K562 (cell line): ENCODE results near the gene CLIP4. TPM values are rescaled to one million over a fixed set of nuclear protein-coding genes. Genes with fewer than 3 reads are reported as not detected.

ENCODE experiments used
- ATAC-seq: fragments of 200-7000 bp; cut with Tn5 transposase; 3 replicates; pipeline ENCODE4 v1.9.1; 2020; ENCODE audit warnings: moderate library complexity
- BruUV-seq: library from RNA; stranded (reverse); fragments of 400-500 nt; replicated peaks from 2 replicates; lab custom pipeline; 2021; lab: Mats Ljungman, UMichigan
- CTCF ChIA-PET: fragments of 300-600 bp; formaldehyde crosslinking; extraction: SDS; loops from one replicate; lab custom pipeline; 2021; ENCODE audit warnings: low intra/inter-chr PET ratio; lab: Yijun Ruan, JAX
- POLR2A ChIA-PET: fragments of 300-600, 350-650 bp; sonication (Branson Sonifier 250); formaldehyde crosslinking; extraction: SDS; loops from one replicate; lab custom pipeline; 2021; ENCODE audit warnings: antibody characterized with exemption, inconsistent platforms; lab: Yijun Ruan, JAX
- DNase-seq, 4 experiments: peaks; one replicate each; pipeline versions ENCODE4 v3.0.0 to v3.0.0-alpha.2; 2011 to 2018; ENCODE audit warnings: low spot score in 3 of 4, mixed read lengths in 3 of 4; ENCODE audit errors: extremely low read depth in 1 of 4
- FAIRE-seq: peaks from 2 replicates; lab custom pipeline; 2011; peaks lifted over from hg19 to GRCh38; lab: Jason Lieb, UNC
- H2AFZ ChIP-seq: 2 replicates; pipeline ENCODE4 v1.6.0; 2011; ENCODE audit warnings: low read depth, low read length, control low read depth, inconsistent platforms
- H3K27ac ChIP-seq: fragments of 200-600 bp; 3 replicates; pipeline ENCODE4 v1.8.0; 2011; ENCODE audit warnings: low read depth, mild to moderate bottlenecking, control low read depth, inconsistent platforms, low read length, moderate library complexity, mixed read lengths; ENCODE audit errors: extremely low read depth
- H3K27me3 ChIP-seq, 2 experiments: fragments of 300-600 bp in 1 of 2; 2 replicates in 1 of 2; 3 replicates in 1 of 2; pipeline versions ENCODE4 v1.6.0 to v1.8.0; 2011; ENCODE audit warnings: inconsistent platforms in 2 of 2, low read length in 2 of 2, mild to moderate bottlenecking in 1 of 2, mixed read lengths in 1 of 2, moderate library complexity in 1 of 2; ENCODE audit not compliant: control insufficient read depth in 2 of 2, insufficient read depth in 2 of 2
- H3K36me3 ChIP-seq: fragments of 300-600 bp; 3 replicates; pipeline ENCODE4 v1.8.0; 2011; ENCODE audit warnings: mild to moderate bottlenecking, low read length, inconsistent platforms; ENCODE audit not compliant: control insufficient read depth, insufficient read depth
- H3K4me1 ChIP-seq, 2 experiments: fragments of 200-600 bp in 1 of 2; replicated peaks in 1 of 2; 2 replicates in 1 of 2; 3 replicates in 1 of 2; pipeline versions ENCODE4 v1.5.1 to v1.8.0; 2011; ENCODE audit warnings: inconsistent platforms in 2 of 2, low read length in 2 of 2, mild to moderate bottlenecking in 1 of 2, mixed read lengths in 1 of 2, moderate library complexity in 1 of 2; ENCODE audit not compliant: control insufficient read depth in 2 of 2, insufficient read depth in 2 of 2
- H3K4me2 ChIP-seq: 2 replicates; pipeline ENCODE4 v1.6.1; 2011; ENCODE audit warnings: low read length, control low read depth, inconsistent platforms, mixed read lengths; ENCODE audit not compliant: insufficient read depth
- H3K4me3 ChIP-seq: fragments of 200-600 bp; sonication (generic), shearing (Covaris generic); 2 replicates; pipeline ENCODE4 v1.5.1; 2016; ENCODE audit warnings: control low read depth, inconsistent platforms
- H3K79me2 ChIP-seq: fragments of 200-600 bp; 3 replicates; pipeline ENCODE4 v1.8.0; 2011; ENCODE audit warnings: low read length, inconsistent platforms; ENCODE audit not compliant: control insufficient read depth, insufficient read depth
- H3K9ac ChIP-seq, 2 experiments: 2 replicates each; pipeline versions ENCODE4 v1.6.0 to v1.6.1; 2011; ENCODE audit warnings: low read depth in 2 of 2, low read length in 2 of 2, control low read depth in 1 of 2, inconsistent platforms in 1 of 2, mild to moderate bottlenecking in 1 of 2, mixed read lengths in 1 of 2; ENCODE audit not compliant: insufficient read depth in 1 of 2
- H3K9me1 ChIP-seq: one replicate; pipeline ENCODE4 v1.6.0; 2011; ENCODE audit warnings: inconsistent platforms, mild to moderate bottlenecking, low read length, moderate library complexity; ENCODE audit not compliant: control insufficient read depth, insufficient read depth
- H3K9me3 ChIP-seq: replicated peaks from 2 replicates; pipeline ENCODE4 v1.5.1; 2011; ENCODE audit warnings: low read depth, low read length, inconsistent platforms; ENCODE audit not compliant: control insufficient read depth, insufficient read depth
- H4K20me1 ChIP-seq: replicated peaks from 2 replicates; pipeline ENCODE4 v1.6.1; 2011; ENCODE audit warnings: low read length, inconsistent platforms, mixed read lengths; ENCODE audit not compliant: control insufficient read depth, insufficient read depth
- CBX1 ChIP-seq: sonication (generic); IDR thresholded peaks from 2 replicates; pipeline ENCODE4 v1.6.1; 2016; ENCODE audit warnings: antibody characterized with exemption, low read depth, mild to moderate bottlenecking
- ERF ChIP-seq: fragments of 450-650 bp; formaldehyde crosslinking; IDR thresholded peaks from 2 replicates; pipeline ENCODE4 v1.4.0; 2020; ENCODE audit warnings: mild to moderate bottlenecking, mixed read lengths
- EWSR1 ChIP-seq: fragments of 450-650 bp; IDR thresholded peaks from 2 replicates; pipeline ENCODE4 v1.6.1; 2018; ENCODE audit warnings: borderline replicate concordance, mild to moderate bottlenecking, low read depth, moderate library complexity; ENCODE audit not compliant: partially characterized antibody
- FOS ChIP-seq: IDR thresholded peaks from 3 replicates; pipeline ENCODE4 v1.6.1; 2011; ENCODE audit not compliant: insufficient read length; ENCODE audit errors: extremely low read depth
- HMBOX1 ChIP-seq: sonication (generic); IDR thresholded peaks from 2 replicates; pipeline ENCODE4 v1.6.1; 2016
- JUN ChIP-seq, 2 experiments: sonication (generic) in 1 of 2; formaldehyde crosslinking in 1 of 2; IDR thresholded peaks; 2 replicates each; pipeline versions ENCODE4 v1.6.1 to v1.8.0; 2012 to 2022; ENCODE audit warnings: borderline replicate concordance in 2 of 2, mild to moderate bottlenecking in 2 of 2, improper control_type of control experiment in 1 of 2, low read depth in 1 of 2, low read length in 1 of 2, missing genetic modification reagents in 1 of 2
- NELFE ChIP-seq: IDR thresholded peaks from 2 replicates; pipeline ENCODE4 v1.6.1; 2011; ENCODE audit warnings: mild to moderate bottlenecking; ENCODE audit not compliant: insufficient read depth, insufficient read length
- NFXL1 ChIP-seq: fragments of 450-650 bp; formaldehyde crosslinking; IDR thresholded peaks from 2 replicates; pipeline ENCODE4 v1.4.0; 2021; ENCODE audit warnings: mild to moderate bottlenecking
- PCBP2 ChIP-seq: fragments of 200-400 bp; formaldehyde crosslinking; IDR thresholded peaks from 2 replicates; pipeline ENCODE4 v1.6.1; 2018; ENCODE audit warnings: low read length, low read depth, mild to moderate bottlenecking, moderate library complexity; ENCODE audit not compliant: poor library complexity, severe bottlenecking
- TBP ChIP-seq: optimal IDR thresholded peaks from 2 replicates; pipeline ENCODE3; 2011; ENCODE audit warnings: low read depth, low read length, improper control_type of control experiment
- ZNF512 ChIP-seq: IDR thresholded peaks from 2 replicates; pipeline ENCODE4 v1.6.1; 2016; ENCODE audit warnings: missing genetic modification characterization, missing compliant biosample characterization
- ZNF785 ChIP-seq: fragments of 250-450 bp; sonication (Bioruptor Pico); IDR thresholded peaks from 2 replicates; pipeline ENCODE4 v1.4.0; 2020; ENCODE audit warnings: mild to moderate bottlenecking
- WGBS: fragments of 100-300 bp; shearing (Covaris generic); methylation state at CpG from one replicate; pipeline ENCODE4 v1.1.6; 2016; ENCODE audit warnings: low coverage, mixed read lengths; ENCODE audit not compliant: insufficient coverage; ENCODE audit errors: missing lambda C conversion rate; 5-methylcytosine and 5-hydroxymethylcytosine counted together
- in situ Hi-C: fragments of 300-500 bp; cut with MboI; formaldehyde crosslinking; loops from 4 replicates; pipeline ENCODE4 v1.15.0; 2018; ENCODE audit warnings: inconsistent platforms, mixed read lengths
- intact Hi-C: fragments of 100-400 bp; cut with micrococcal nuclease; formaldehyde crosslinking; loops from 2 replicates; pipeline ENCODE4 v1.14.2; 2022
- polyA plus RNA-seq, 8 experiments: library from polyadenylated mRNA; depleted of rRNA in 4 of 8; stranded (reverse) in 5 of 8; unstranded in 3 of 8; fragments of >200 nt; fragmentation: Nextera tagmentation in 2 of 8; fragmentation: Illumina TruSeq in 1 of 8; extraction: Ambion mirVana in 2 of 8; extraction: Trizol in 1 of 8; gene quantifications; 2 replicates each; pipeline versions ENCODE4 v1.2.1 to v1.2.3, GENCODE V29; 2011 to 2014; ENCODE audit warnings: inconsistent platforms in 1 of 8, missing spikeins in 1 of 8
- total RNA-seq, 7 experiments: library from RNA; depleted of rRNA in 6 of 7; stranded (reverse); fragments of >200 nt in 6 of 7; fragmentation: Illumina TruSeq in 2 of 7; extraction: Trizol in 2 of 7; gene quantifications; 2 replicates each; pipeline versions ENCODE4 v1.2.1 to v1.2.3, GENCODE V29; 2011 to 2021; ENCODE audit warnings: low replicate concordance in 1 of 7
- TF ChIP-seq, protein P1 (sequence below): sonication (generic); formaldehyde crosslinking; IDR thresholded peaks from 2 replicates; pipeline ENCODE4 v1.8.1; 2023; ENCODE audit warnings: missing genetic modification reagents, mild to moderate bottlenecking, borderline replicate concordance

The CLIP4 gene
- total and polyA plus RNA-seq, 9 of the 15 experiments (the other 6 are each of a cell fraction or from before 2014, with no cell fraction given), result 0.03 to 0.38 (median 0.13) TPM; not detected in 5

DNA sequence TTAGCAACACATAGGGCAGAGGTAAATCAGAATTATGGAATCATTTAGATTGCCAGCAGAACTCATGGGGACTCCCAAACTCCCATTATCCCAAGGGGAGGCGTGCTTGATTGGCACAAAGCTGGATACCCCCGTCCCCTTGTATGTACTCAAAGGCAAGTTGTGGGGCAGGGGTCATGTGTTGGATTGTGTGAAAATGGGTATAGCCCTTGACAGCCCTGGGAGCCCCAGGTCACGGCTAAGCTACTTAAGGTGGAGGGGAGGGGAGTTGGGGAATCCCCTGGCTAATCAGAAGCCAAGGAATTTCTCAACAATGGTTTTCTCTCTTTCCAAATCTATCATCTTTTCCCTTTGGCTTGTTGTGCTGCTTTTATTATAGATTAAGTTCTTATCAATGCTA lies 32.7 kb downstream of the CLIP4 start:
- FAIRE-seq, result no peak
- TF ChIP-seq JUN (IDR thresholded peaks at IDR 0.05; ENCODE audit: borderline replicate concordance, low read depth, low read length) (no peak), JUN (CRISPR knock-in tag; IDR thresholded peaks at IDR 0.05; ENCODE audit: borderline replicate concordance) (no peak), HMBOX1 (no peak), ZNF512 (no peak), FOS (no peak), TBP (no peak), ERF (CRISPR knock-in tag) (no peak), NFXL1 (no peak), PCBP2 (no peak), NELFE (no peak), EWSR1 (no peak), ZNF785 (CRISPR knock-in tag) (no peak), CBX1 (no peak)
- TF ChIP-seq, protein P1, sequence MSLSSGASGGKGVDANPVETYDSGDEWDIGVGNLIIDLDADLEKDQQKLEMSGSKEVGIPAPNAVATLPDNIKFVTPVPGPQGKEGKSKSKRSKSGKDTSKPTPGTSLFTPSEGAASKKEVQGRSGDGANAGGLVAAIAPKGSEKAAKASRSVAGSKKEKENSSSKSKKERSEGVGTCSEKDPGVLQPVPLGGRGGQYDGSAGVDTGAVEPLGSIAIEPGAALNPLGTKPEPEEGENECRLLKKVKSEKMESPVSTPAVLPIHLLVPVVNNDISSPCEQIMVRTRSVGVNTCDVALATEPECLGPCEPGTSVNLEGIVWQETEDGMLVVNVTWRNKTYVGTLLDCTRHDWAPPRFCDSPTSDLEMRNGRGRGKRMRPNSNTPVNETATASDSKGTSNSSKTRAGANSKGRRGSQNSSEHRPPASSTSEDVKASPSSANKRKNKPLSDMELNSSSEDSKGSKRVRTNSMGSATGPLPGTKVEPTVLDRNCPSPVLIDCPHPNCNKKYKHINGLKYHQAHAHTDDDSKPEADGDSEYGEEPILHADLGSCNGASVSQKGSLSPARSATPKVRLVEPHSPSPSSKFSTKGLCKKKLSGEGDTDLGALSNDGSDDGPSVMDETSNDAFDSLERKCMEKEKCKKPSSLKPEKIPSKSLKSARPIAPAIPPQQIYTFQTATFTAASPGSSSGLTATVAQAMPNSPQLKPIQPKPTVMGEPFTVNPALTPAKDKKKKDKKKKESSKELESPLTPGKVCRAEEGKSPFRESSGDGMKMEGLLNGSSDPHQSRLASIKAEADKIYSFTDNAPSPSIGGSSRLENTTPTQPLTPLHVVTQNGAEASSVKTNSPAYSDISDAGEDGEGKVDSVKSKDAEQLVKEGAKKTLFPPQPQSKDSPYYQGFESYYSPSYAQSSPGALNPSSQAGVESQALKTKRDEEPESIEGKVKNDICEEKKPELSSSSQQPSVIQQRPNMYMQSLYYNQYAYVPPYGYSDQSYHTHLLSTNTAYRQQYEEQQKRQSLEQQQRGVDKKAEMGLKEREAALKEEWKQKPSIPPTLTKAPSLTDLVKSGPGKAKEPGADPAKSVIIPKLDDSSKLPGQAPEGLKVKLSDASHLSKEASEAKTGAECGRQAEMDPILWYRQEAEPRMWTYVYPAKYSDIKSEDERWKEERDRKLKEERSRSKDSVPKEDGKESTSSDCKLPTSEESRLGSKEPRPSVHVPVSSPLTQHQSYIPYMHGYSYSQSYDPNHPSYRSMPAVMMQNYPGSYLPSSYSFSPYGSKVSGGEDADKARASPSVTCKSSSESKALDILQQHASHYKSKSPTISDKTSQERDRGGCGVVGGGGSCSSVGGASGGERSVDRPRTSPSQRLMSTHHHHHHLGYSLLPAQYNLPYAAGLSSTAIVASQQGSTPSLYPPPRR (CRISPR knock-in tag), result no peak

More for the DNA sequence above, 32.7 kb downstream of the CLIP4 start:
- Histone ChIP-seq H4K20me1 (no peaks in the 10 kb centered on the region; the same call in 1 of the 2 replicates), H3K9me1 (no peaks in the 10 kb centered on the region), H3K79me2 (no peaks in the 10 kb centered on the region), H3K27me3 (peaks cover 0 to 3% of the 10 kb centered on the region in 2 experiments; a peak in 2 of 5 replicates), H3K4me3 (no peak overlapping the region), H3K4me1 (no peaks in the 10 kb centered on the region), H3K9me3 (no peaks in the 10 kb centered on the region), H2AFZ (no peak overlapping the region), H3K4me2 (no peak overlapping the region), H3K36me3 (no peaks in the 10 kb centered on the region), H3K27ac (no peak overlapping the region), H3K9ac (no peak overlapping the region)
- in situ Hi-C loops, result no loop called here
- 0% methylated on average over 3 of the region's 3 CpGs for WGBS
- intact Hi-C loops, result no loop called here
- ATAC-seq (no peak), DNase-seq (no peak)
- POLR2A ChIA-PET, result interaction anchor here (0.5 kb wide), 1 partner anchor 311 kb away, joined by 3 read pairs; no protein-coding TSS in a partner anchor
- CTCF ChIA-PET, result no interaction called here
- BruUV-seq, result no TSS peak
